ENCODE measurements around the gene NTM.
"Not testable (repeated sequence)": the region's sequence is repeated elsewhere in the genome, so short reads cannot be mapped to it uniquely, and the experiment has no call there.

NTM gene

GRCh38 chr11:132349811-132350733, 979.7 kb downstream of the NTM start:
- DNase-seq = no peak

DNA sequence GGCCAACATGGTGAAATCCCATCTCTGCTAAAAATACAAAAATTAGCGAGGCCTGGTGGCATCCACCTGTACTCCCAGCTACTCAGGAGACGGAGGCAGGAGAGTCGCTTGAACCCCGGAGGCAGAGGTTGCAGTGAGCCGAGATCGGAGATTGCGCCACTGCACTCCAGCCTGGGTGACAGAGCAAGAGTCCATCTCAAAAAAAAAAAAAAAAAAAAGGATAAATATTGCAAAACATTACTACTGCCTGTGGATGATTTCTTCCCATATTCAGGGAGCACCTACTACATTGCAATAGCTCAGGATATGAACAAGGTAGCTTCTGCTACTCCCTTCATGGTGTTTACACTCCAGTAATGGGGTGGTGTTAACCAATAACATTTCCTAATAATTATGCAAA, 980.6 kb downstream of the NTM start:
- DNase-seq = no peak

DNA sequence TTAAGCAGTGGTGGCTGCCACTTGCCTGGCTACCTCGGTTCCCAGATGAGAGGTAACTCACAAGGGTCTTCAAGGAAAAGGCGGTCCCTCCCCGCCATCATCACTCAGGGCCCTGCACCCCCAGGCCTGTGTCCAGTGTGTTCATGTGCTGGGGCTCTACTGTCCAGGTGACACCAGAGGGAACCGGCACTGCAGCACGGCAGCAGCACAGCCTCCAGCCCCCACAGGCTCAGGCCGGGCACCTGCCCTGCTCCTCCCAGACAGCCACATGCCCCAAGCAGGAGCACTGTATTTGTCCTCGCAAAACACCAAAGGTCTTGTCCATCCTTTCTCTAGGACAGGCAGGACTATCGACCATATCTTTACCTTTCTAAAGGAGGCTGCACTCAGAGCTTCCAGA, 982.1 kb downstream of the NTM start:
- DNase-seq = no peak

- DNase-seq = no peak
Measured at GRCh38 chr11:132353255-132353654, 982.8 kb downstream of the NTM start.

DNA sequence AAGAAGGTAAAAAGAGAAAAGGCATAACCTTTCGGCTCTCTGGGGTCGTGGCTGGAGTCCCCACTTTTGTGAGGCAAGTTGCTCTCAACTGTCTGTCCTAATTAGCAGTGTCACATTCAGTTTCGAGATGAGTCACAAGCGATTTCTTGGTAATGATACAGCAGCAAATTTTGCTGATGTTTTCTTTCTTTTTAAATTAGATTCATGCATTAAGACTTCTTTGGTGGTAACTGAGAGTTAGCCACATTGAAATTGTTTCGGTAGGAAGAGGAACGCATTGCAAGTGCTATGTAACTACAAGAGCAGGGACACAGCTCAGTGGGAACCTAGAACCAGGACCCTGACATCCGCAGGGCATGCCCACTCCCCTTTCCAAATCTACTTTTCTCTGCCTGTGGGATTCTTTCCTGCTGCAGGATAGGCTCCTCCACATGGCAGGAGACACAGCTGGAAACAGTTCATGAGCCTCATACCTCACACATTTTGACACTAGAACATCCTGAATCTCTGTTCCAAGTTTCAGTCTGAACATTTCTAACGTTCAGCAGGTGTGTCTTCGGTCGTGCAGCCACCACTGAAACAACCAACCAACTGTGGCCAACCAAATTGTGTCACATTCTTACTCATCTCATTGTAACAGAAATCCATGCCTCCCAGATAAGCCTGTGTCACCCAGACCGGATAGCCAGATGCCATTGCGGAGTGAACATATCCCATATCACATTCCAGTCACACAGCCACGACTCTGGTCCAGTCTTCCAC, 987.6 kb downstream of the NTM start:
- peak; percentile 75 for DNase-seq

- no peak for DNase-seq
Measured at GRCh38 chr11:132358573-132358953, 988.1 kb downstream of the NTM start.

DNA sequence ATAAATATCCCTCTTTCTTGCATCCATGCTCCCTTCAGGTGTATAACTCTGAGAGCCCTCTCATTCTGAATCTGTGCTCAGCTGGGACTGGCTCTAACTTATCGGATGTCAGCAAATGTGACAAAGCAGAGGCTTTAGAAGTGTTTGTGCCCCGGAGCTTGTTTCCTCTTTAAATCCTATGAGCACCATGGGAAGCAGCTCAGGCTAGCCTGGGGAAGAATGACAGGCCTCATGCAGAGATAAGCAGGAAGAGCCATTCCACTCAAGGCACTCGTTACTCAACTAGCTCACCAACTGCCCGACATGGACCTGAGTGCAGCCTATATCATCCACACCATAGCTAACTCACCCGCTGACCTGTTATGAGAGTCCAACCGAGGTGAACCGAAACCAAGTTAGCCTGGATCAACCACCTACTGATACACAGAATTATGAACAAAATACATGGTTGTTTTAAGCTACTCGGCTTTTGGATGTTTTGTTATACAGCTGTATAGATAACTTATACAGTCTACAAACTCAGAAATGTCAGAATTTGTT, 990.7 kb downstream of the NTM start:
- no peak for DNase-seq

GRCh38 chr11:132365650-132366049, 995.2 kb downstream of the NTM start:
- no peak for DNase-seq

GRCh38 chr11:132367293-132367692, 996.9 kb downstream of the NTM start:
- no peak for DNase-seq

GRCh38 chr11:132370114-132370513, 999.7 kb downstream of the NTM start:
- DNase-seq = not testable (repeated sequence)

GRCh38 chr11:132373405-132374143, 1003.2 kb downstream of the NTM start:
- DNase-seq = no peak

DNA sequence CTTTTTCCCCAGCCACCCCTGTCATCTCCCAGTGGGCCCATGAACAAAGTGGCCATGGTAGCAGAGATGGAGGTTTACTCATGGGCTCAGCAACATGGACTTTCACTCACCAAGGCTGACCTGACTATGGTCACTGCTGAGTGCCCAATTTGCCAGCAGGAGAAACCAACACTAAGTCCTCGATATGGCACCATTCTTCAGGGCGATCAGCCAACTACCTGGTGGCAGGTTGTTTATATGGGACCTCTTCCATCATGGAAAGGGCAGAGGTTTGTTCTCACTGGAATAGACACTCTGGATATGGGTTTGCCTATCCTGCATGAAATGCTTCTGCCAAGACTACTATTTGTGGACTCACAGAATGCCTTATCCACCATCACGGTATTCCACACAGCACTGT, 1009.1 kb downstream of the NTM start:
- DNase-seq = no peak

Data from activated CD4-positive, alpha-beta T cell treated with anti-CD3 and anti-CD28 coated beads, Interleukin-2, amount 50 U/mL, for 16 hours (primary cell).